Measurements from ENCODE around the gene ST3GAL4.
A peak's percentile ranks its signal among the peaks of the same experiment; 100 is the strongest.

The ST3GAL4 gene

DNA sequence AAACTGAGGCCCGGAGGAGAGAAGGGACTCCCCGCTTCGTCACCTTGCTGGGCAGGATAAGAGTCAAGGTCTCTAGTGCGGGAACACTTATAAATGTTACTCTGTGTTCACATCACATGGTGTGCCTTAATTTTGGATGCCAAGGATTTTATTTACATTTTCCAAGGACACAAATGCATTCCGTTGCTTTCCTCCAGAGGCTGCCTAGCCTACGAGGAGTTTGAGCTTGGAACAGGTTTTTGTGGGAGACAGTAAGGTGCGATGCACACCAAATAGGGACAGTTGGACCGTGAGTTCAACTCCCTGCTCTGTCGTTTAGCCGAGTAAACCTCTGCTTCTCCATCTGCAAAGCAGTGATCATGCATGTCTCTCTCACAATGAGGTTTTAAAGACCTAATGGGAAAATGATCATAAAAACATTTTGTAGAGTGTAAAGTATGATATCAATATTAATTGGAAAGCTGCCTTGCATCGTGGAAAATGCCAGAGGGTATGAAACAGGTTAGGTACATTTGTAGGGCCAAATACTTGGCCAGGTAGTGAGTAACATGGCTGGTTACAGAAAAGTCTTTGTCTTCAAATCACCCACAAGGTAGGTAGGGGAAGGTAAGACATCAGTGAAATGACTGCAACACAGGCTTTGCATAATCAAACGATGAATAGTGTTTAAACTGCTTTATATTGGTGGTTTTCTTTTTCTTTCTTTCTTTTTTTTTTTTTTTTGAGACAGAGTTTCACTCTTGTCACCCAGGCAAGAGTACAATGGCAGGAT is 61.8 kb downstream of the ST3GAL4 start:
- no peak for DNase-seq (ENCODE audit: low read depth)
- H3K4me3 ChIP-seq (replicated peaks; ENCODE audit: low read depth, low read length) = peak overlapping the region; percentile 34
- TF ChIP-seq, protein P1, sequence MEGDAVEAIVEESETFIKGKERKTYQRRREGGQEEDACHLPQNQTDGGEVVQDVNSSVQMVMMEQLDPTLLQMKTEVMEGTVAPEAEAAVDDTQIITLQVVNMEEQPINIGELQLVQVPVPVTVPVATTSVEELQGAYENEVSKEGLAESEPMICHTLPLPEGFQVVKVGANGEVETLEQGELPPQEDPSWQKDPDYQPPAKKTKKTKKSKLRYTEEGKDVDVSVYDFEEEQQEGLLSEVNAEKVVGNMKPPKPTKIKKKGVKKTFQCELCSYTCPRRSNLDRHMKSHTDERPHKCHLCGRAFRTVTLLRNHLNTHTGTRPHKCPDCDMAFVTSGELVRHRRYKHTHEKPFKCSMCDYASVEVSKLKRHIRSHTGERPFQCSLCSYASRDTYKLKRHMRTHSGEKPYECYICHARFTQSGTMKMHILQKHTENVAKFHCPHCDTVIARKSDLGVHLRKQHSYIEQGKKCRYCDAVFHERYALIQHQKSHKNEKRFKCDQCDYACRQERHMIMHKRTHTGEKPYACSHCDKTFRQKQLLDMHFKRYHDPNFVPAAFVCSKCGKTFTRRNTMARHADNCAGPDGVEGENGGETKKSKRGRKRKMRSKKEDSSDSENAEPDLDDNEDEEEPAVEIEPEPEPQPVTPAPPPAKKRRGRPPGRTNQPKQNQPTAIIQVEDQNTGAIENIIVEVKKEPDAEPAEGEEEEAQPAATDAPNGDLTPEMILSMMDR (IDR thresholded peaks at IDR 0.05; ENCODE audit: low read length, missing control alignments) = no peak

DNA sequence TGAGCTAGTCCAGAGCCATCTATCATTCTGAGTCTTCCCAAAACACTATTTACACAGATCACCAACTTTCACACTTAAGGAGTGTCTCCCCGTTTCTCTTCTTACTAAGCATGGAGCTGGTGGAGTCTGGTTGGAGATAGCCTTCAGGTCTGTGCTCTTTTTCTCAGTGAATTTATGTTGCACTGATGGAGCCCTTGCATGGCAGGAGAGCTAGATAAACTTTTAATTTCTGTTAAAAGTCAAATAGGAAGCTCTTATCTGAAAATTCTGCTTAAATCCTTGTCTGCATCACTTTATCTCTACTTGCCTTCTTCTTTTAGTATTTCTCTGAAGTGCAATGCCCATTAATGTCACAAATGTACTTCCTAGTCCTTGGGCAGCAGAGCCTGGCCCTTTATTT is 63.4 kb downstream of the ST3GAL4 start:
- no peak overlapping the region for H3K4me3 ChIP-seq (replicated peaks; ENCODE audit: low read depth, low read length)
- DNase-seq (ENCODE audit: low read depth) = no peak
- TF ChIP-seq, protein P1 (IDR thresholded peaks at IDR 0.05; ENCODE audit: low read length, missing control alignments) = no peak

DNA sequence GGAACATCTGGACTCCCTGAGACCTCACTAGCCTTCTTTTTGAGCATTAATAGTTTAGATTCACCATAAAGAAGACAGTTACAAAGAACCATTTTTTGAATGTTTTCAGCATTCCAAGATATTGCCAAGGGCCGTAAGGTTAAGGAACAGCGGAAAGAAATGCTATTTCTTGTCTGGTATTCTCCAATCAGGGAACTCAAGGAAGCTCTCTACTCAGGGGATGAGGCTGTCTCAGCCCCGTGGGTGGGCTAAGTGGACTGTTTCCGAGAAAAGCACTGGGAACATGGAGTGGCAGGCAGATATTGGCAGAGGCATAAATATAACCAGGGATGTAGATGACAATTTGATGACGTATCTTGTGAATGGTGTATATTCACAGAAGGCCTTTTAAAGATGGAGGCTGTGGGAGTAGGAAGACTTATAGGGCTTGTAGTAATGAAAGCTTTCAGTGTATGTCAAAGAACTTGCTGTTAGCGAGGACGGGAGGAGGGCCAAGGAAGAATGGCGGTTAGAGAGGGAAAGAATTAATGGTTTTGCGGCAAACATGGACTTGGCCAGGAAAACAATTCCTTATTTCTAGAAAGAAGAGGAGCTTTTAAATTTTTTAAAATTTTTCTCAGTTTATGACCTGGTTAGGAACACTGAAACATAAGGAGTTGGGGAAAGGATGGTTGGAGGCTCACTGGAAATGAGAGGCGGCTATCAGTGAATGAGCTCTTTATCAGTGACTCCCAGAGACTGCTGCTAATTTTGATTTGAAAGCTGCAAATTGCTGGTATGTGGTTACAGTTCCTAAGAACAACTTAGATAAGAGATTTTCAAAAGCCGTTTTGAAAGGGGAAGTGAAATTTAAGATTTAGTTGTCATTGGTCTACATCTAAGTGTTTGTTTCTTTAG is 64.6 kb downstream of the ST3GAL4 start:
- peak; percentile 76 for DNase-seq (ENCODE audit: low read depth)
- TF ChIP-seq, protein P1 (IDR thresholded peaks at IDR 0.05; ENCODE audit: low read length, missing control alignments) = no peak
- H3K4me3 ChIP-seq (replicated peaks; ENCODE audit: low read depth, low read length) = no peak overlapping the region

DNA sequence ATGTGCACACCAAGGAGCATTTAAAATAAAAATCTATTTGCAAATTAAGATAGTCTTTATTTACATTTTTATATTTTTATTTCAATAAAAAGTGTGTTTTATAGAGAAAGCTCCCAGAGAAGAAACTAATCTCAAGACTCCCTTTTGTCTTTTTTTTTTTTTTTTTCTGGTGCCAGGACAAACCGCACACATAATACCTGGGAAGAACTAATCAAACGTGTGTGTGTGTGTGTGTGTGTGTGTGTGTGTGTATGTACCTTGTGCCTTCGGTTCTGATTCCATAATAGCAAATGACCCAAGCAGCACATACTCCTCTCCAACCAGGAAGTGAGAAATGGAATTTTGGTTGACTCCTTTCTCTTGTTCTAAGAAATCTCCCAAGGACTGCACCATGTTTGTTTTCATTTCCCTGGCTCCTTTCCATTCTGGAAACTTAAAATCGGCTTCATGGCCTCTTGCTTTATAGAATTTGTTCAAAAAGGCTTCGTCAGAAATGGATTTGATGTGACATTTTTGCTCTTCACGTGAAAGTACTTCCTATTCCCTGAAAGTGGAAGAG is 65.3 kb downstream of the ST3GAL4 start:
- TF ChIP-seq, protein P1 (IDR thresholded peaks at IDR 0.05; ENCODE audit: low read length, missing control alignments) = no peak
- DNase-seq (ENCODE audit: low read depth) = peak; percentile 23
- no peak overlapping the region for H3K4me3 ChIP-seq (replicated peaks; ENCODE audit: low read depth, low read length)

DNA sequence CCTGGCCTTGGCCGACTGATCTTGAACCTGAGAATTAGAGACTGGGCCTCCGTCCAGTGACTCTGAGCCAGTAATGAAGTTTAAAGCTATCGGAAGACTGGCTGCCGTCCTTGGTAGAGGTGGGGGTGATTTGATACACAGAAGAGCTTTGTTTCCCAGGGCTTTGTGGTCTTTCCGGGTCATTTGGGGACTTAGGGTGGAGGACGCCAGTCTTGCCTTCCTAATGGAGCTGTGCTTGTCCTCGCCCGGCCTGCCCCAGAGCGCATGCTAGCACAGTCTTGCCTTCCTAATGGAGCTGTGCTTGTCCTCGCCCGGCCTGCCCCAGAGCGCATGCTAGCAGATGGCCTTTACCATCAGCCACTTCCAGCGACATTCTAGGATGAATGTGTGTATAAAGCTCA is 65.8 kb downstream of the ST3GAL4 start:
- H3K4me3 ChIP-seq (replicated peaks; ENCODE audit: low read depth, low read length) = no peak overlapping the region
- TF ChIP-seq, protein P1 (IDR thresholded peaks at IDR 0.05; ENCODE audit: low read length, missing control alignments) = no peak

DNA sequence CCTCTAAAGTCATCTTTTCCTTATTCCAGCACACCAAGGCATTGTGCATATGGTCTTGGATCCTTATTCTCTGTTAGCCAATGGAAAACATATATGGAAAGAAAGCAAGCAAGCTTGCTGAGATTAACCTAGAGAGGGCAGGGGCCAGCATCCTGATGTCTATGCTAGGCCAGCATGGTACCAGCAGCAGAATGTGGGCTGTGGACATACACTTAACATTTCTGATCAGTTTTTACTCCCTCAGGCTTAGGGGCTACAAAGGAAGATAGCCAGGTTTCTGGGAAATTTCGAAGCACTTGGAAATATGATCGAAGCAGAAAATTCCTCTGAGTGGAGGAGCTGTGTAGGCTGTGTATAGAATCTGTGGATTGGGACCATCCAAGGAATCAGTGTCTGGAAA is 67.0 kb downstream of the ST3GAL4 start:
- no peak for DNase-seq (ENCODE audit: low read depth)
- TF ChIP-seq, protein P1 (IDR thresholded peaks at IDR 0.05; ENCODE audit: low read length, missing control alignments) = no peak
- H3K4me3 ChIP-seq (replicated peaks; ENCODE audit: low read depth, low read length) = no peak overlapping the region

More for the DNA sequence above, 65.8 kb downstream of the ST3GAL4 start:
- DNase-seq (ENCODE audit: low read depth) = no peak
